ENCODE data around the gene CRIM1. TPM values are rescaled to one million over a fixed set of nuclear protein-coding genes. Genes with fewer than 3 reads are reported as not detected.

Gene CRIM1
- total and polyA plus RNA-seq, 7 donors = 10.2 to 68.1 (median 53.1) TPM

DNA sequence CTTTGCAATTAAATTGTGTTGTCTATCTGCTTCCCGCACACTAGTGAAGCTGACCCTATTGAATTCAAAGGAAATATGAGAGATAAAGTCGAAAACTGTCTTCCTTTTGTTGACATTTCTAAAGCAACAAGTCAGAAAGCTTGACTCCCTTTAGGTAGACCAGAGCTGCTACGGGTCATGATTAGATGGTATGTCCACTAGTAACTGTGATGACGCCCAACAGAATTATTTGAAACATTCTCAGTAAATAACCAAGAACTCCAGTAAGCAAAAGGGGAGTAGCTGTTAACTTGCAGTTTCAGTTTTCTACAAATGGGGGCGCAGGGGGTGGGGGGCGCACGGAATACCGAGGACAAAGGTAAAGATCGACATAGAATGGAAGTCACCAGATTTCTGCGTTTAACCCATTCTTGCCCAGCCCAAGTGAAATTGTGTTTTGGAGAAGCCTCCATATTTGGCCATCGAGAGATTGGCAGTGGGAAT, 56.4 kb downstream of the CRIM1 start:
- TF ChIP-seq, protein P1, sequence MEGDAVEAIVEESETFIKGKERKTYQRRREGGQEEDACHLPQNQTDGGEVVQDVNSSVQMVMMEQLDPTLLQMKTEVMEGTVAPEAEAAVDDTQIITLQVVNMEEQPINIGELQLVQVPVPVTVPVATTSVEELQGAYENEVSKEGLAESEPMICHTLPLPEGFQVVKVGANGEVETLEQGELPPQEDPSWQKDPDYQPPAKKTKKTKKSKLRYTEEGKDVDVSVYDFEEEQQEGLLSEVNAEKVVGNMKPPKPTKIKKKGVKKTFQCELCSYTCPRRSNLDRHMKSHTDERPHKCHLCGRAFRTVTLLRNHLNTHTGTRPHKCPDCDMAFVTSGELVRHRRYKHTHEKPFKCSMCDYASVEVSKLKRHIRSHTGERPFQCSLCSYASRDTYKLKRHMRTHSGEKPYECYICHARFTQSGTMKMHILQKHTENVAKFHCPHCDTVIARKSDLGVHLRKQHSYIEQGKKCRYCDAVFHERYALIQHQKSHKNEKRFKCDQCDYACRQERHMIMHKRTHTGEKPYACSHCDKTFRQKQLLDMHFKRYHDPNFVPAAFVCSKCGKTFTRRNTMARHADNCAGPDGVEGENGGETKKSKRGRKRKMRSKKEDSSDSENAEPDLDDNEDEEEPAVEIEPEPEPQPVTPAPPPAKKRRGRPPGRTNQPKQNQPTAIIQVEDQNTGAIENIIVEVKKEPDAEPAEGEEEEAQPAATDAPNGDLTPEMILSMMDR (IDR thresholded peaks at IDR 0.05) = no peak
- no peaks in the 10 kb centered on the region for H3K36me3 ChIP-seq (ENCODE audit: insufficient read depth in 1 of 2, low read depth in 1 of 2)
- 65 to 74% (median 66%) methylated on average over 11 of the region's 11 CpGs for WGBS, 3 donors
- H3K27me3 ChIP-seq (ENCODE audit: insufficient read depth in 3 of 3, low read length in 2 of 3) = no peaks in the 10 kb centered on the region
- H3K9me3 ChIP-seq = no peaks in the 10 kb centered on the region
- ATAC-seq = no peak
- no peak for DNase-seq
- no peak overlapping the region for H3K4me3 ChIP-seq
- peaks cover 95% of the 10 kb centered on the region for H3K4me1 ChIP-seq
- intact Hi-C loops (cut with DNase I) = loop anchor here in 1 of 2 donors (5.0 kb wide), 1 partner anchor 35 kb away; no protein-coding TSS in a partner anchor
- peak overlapping the region; percentile 24 for H3K27ac ChIP-seq

DNA sequence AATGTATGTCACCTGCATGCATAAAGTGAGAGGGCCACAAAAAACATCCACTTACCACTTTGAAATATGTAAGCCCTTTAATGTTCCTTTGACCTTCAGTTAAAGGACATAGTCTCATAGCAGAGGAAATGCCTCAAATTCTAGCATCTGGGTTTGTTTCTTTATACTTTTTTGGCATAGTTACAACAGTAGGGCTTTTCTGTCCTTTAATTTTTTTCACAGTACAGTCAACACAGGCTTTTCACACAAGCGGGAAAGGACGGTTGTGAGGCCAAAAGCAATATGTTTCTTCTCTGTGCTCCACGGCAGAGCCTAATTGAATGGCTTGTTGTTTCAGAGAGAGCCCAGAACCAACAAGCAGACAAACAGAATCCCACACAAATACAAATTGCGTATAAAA, 57.6 kb downstream of the CRIM1 start:
- H3K27me3 ChIP-seq (ENCODE audit: insufficient read depth in 3 of 3, low read length in 2 of 3) = no peaks in the 10 kb centered on the region
- no peaks in the 10 kb centered on the region for H3K9me3 ChIP-seq
- ATAC-seq = no peak
- H3K4me1 ChIP-seq = peaks cover 98% of the 10 kb centered on the region
- no peak for DNase-seq
- TF ChIP-seq, protein P1 (IDR thresholded peaks at IDR 0.05) = no peak
- H3K27ac ChIP-seq = no peak overlapping the region
- H3K36me3 ChIP-seq (ENCODE audit: insufficient read depth in 1 of 2, low read depth in 1 of 2) = no peaks in the 10 kb centered on the region
- intact Hi-C loops (cut with DNase I) = loop anchor here in 1 of 2 donors (5.0 kb wide), 1 partner anchor 34 kb away; no protein-coding TSS in a partner anchor
- H3K4me3 ChIP-seq = no peak overlapping the region
- WGBS, 3 donors = 53 to 66% (median 62%) methylated on average over 4 of the region's 4 CpGs

DNA sequence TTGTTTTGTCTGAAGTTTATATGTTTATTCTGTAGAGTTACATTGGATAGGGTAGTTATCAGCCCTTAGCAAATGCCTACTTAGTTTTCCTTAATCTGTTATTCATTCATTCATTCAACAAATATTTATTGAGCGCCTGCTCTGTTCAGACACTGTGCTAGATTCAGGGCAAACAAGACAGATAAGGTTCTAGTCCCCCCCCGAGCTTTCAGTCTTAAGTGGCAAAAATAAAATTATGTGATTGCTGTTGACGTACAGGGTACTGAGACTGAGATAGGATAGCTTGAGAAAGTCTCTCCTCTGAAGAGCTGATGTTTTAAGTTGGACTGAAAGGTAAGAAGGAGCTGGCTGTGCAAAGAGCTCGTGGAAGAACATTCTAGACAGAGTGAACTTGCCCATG, 58.7 kb downstream of the CRIM1 start:
- ATAC-seq = no peak
- WGBS, 3 donors = 80 to 94% (median 83%) methylated on average over 4 of the region's 4 CpGs
- TF ChIP-seq, protein P1 (IDR thresholded peaks at IDR 0.05) = no peak
- no peak overlapping the region for H3K4me3 ChIP-seq
- H3K9me3 ChIP-seq = no peaks in the 10 kb centered on the region
- no peaks in the 10 kb centered on the region for H3K27me3 ChIP-seq (ENCODE audit: insufficient read depth in 3 of 3, low read length in 2 of 3)
- intact Hi-C loops (cut with DNase I) = loop anchor here in 1 of 2 donors (5.0 kb wide), 1 partner anchor 33 kb away; no protein-coding TSS in a partner anchor
- H3K4me1 ChIP-seq = peaks cover 99% of the 10 kb centered on the region
- H3K27ac ChIP-seq = peak overlapping the region; percentile 36
- DNase-seq = no peak
- H3K36me3 ChIP-seq (ENCODE audit: insufficient read depth in 1 of 2, low read depth in 1 of 2) = no peaks in the 10 kb centered on the region

DNA sequence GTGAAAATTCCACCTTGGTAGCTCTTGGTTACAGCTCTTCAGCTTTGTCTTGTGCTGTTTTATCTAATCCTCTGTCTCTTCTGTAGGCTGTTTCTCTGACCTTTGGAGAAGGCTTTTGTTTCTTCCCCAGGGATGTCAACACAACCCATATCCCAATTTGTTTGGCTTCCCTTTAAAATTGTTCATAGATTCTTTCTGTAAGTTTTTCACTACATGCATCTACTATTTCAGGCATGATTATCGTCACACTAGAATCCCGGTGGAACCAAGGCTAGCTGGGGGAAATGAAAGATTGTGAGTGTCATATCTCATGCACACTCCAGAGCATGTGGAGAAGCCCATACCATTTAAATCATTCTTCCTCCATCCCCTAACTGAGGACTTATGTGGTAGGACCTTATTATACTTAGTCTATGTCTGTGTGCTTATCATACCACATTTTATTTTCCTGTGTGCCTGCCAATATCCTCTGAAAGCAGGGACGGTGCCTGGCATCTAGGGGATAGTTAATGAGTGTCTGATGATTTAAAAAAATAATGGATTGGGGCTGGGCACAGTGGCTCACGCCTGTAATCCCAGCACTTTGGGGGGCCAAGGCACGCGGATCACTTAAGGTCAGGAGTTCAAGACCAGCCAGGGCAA, 59.9 kb downstream of the CRIM1 start:
- Histone ChIP-seq H3K4me3 (no peak overlapping the region), H3K36me3 (ENCODE audit: insufficient read depth in 1 of 2, low read depth in 1 of 2) (no peaks in the 10 kb centered on the region), H3K27me3 (ENCODE audit: insufficient read depth in 3 of 3, low read length in 2 of 3) (no peaks in the 10 kb centered on the region), H3K4me1 (peaks cover 99% of the 10 kb centered on the region), H3K27ac (peak overlapping the region; percentile 23), H3K9me3 (no peaks in the 10 kb centered on the region)
- intact Hi-C loops (cut with DNase I) = loop anchor here in 1 of 2 donors (5.0 kb wide), 1 partner anchor 43 kb away; no protein-coding TSS in a partner anchor
- ATAC-seq = peak in 2 of 4 donors; percentile 8 to 15
- DNase-seq = no peak
- TF ChIP-seq, protein P1 (IDR thresholded peaks at IDR 0.05) = no peak
- WGBS, 3 donors = 37 to 50% (median 40%) methylated on average over 6 of the region's 6 CpGs
